ENCODE data around the gene PKMYT1.

GRCh38 chr16:2987286-2987685 is 7.0 kb upstream of the PKMYT1 start:
- TF ChIP-seq ZC3H11A (IDR thresholded peaks at IDR 0.05) = no peak
- TF ChIP-seq CBX8 (IDR thresholded peaks at IDR 0.05) = no peak
- no peak for TF ChIP-seq HOXA7 (CRISPR knock-in tag; IDR thresholded peaks at IDR 0.05)
- TF ChIP-seq POLR2A (IDR thresholded peaks at IDR 0.05; ENCODE audit: low read length) = no peak
- no peak for TF ChIP-seq CTCF (IDR thresholded peaks at IDR 0.05)
- TF ChIP-seq JUNB (IDR thresholded peaks at IDR 0.05) = no peak
- no peak for TF ChIP-seq PHF8 (IDR thresholded peaks at IDR 0.05; ENCODE audit: borderline replicate concordance, low read depth)
- TF ChIP-seq RCOR1 (IDR thresholded peaks at IDR 0.05; ENCODE audit: low read depth, low read length) = no peak
- TF ChIP-seq MAX (IDR thresholded peaks at IDR 0.05) = no peak
- no peak for TF ChIP-seq USF2 (IDR thresholded peaks at IDR 0.05)
- no peak for TF ChIP-seq SREBF2 (IDR thresholded peaks at IDR 0.05)

Data from A549 (cell line).